Non-pigmented ciliary epithelial cell (primary cell): Measurements from ENCODE around the gene HM13.
"Not testable (repeated sequence)": the region's sequence is repeated elsewhere in the genome, so short reads cannot be mapped to it uniquely, and the experiment has no call there.

ENCODE experiments used
- DNase-seq: peaks from one replicate; pipeline ENCODE4 v3.0.0-alpha.2; 2010; ENCODE audit warnings: low read depth

The HM13 gene

GRCh38 chr20:31593221-31594001, 79.2 kb downstream of the HM13 start:
- no peak for DNase-seq

DNA sequence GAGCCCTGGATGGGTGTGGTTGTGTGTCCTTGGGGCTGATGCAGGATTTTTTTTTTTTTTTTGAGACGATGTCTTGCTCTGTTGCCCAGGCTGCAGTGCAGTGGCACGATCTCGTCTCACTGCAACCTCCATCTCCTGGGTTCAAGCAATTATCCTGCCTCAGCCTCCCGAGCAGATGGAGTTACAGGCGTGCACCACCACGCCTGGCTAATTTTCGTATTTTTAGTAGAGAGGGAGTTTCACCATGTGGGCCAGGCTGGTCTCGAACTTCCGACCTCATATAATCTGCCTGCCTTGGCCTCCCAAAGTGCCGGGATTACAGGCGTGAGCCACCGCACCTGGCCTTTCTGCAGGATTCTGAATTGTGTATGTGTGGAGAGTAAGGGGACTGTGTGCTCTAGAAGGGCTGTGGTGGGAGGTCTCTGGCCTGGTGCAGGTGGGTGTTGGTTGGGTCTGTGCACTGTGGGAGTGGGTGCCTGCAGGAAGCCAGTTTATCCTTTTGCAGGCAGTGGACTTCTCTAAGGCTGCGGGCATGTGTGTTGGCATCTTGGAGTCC, 79.8 kb downstream of the HM13 start:
- DNase-seq, result no peak

DNA sequence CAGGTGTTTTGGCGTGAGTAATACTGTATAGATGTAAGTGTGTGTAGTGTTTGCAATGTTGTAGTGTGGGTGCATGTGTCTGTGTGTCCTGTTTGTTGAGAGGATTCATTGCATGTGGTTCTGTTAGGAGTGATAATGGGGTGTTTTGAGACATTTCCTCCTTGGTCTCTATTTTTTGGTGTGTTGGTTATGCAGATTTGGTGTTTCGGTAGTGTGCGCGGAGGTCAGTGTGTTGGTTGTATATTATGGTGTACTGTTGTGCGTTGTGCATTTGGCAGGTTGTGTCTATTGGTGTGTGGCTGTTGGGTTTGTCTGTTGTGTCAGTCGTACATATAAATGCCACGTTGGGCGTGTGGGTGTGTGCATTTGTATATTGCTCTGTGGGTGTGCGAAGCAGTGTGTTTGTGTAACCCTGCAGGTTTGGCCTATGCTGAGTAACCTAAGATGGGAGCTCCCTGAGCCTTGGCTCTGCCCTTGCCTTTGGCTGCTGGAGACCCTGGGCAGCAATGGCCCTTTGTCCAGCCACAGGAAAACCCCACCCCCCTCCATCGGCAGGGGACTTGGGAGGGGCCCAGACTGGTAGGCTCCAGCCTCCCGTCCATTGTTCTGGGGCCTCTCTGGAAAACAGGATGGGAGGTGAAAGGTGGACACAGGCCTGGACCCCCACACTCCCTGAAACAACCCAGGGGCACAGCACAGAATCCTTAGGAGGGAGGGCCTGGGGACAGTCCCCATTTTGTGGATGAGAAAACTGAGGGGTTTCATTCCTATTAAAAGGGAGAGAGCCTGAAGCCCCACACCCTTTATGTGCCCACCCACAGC, 80.5 kb downstream of the HM13 start:
- DNase-seq, result no peak

GRCh38 chr20:31595380-31595653, 81.1 kb downstream of the HM13 start:
- no peak for DNase-seq

DNA sequence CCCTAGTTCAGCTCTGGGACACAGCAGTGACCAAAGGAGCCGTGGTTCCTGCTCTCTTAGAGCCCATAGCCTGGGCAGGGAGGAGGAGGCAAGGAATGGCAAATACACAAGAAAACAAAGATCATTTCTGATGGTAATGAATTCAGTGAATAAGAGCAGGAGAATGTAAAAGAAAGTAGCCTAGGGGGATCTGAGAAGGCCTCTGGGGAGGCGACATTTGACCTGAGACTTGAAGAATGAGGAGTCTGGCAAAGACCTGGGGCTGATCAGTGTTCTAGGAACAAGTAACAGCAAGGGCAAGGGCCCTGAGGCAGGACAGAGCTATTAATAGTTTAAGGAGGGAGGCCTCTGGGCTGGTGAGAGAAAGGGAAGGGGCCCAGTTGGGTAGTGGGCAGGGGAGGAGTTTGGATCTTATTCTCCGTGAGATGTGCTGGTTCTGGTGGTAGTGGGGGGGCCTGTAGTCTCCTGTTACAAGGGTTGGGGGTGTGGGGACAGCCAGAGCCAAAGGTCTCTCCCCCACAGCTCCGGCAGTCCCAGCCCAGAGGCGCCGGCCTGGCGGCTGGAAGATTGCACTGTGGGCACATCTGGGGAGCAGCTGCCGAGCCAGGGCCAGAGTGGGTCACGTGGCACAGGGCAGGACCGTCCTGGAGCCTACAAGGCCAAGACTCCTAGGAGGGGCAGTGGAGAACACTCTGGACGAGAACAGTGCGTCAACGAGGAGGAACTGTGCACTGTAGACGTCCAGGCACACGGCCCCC, 81.6 kb downstream of the HM13 start:
- no peak for DNase-seq

DNA sequence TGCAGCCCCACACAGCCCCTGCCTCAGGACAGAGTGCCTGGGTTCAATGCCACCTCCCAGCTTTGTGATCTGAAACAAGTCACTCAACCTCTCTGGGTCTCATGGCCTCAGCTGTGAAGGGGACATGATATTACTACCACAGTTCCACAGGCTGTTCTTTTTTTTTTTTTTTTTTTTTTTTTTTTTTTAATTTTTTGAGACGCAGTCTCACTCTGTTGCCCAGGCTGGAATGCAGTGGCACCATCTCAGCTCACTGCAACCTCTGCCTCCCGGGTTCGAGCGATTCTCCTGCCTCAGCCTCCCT, 82.1 kb downstream of the HM13 start:
- DNase-seq, result not testable (repeated sequence)

DNA sequence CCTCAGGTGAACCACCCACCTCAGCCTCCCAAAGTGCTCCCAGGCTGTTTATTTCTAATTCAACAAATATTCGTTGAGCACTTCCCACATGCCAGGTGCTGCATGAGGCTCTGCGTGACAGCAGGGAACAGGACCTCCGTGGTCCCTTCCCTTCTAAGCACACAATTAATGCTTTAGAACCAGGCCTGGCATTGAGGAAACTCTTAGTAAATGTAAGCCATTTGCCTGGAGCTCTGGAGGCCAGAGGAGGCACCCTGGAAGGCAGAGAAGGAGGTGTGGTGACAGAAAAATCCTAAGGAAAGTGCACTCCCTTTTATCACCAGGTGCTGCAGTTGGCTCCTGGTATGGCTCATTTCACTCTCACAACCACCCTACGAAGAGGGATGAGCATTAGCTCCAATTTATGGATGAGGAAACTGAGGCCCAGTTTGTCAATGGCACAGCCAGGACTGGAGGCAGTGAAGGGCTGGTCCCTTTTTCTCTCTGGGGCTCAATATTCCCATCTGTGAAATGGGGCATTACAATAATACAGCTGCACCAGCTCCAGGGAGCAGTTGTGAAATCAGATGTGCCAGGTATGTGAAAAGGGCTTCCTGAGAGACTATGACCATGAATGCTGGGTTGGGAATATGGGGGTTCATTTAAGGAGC, 82.7 kb downstream of the HM13 start:
- DNase-seq, result no peak

DNA sequence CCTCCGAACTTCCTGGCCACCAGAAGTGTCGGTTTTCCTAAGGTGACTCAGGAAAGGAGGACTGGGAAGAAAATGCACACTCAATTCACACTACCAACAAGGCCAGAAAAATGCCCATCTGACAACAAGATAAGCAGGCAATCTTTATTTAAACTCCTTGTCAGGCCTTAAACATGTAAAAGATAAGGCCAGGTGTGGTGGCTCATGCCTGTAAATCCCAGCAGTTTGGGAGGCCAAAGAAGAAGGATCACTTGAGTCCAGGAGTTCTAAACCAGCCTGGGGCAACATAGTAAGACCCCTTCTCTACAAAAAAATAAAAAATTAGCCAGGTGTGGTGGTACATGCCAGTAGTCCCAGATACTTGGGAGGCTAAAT, 83.2 kb downstream of the HM13 start:
- no peak for DNase-seq

DNA sequence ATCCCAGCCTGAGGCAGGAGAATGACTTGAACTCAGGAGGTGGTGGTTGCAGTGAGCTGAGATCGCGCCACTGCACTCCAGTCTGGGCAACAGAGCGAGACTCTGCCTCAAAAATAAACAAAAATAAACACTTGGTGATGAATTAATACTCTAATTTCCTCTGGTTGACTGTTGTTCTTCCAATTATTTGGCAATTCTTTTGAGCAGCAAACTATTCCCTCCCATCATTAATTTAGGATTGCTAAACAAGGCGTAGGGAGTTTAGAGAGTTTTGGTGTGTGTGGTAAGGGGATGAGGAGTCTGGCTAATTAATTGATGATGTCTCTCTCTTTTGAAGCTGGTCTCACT, 88.2 kb downstream of the HM13 start:
- DNase-seq, result no peak

DNA sequence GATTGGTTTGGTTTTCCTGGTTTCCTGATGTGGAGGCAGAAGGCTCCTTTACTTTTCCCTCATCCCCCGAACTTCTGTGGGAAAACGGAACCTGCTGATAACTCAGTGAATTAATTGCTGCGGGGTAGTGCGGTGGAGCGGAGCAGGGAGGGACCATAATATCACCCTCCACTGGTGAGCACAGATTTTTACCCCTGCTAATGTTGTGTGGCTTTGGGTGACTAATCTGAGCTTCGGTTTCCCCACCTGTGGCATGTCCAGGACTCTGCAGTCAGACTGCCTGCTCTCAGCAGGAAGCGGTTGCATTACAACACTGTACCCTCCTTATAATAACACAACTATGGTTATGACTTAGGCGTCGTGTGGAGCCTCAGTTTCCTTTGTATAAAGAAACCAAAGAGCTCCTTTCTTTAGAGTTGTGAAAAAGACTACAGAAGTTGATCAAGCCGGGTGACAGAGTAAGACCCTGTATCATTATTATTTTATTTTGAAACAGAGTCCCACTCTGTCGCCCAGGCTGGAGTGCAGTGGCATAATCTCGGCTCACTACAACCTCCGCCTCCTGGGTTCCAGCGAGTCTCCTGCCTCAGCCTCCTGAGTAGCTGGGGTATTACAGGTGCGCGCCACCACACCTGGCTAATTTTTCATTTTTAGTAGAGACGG, 88.7 kb downstream of the HM13 start:
- peak; percentile 73 for DNase-seq

DNA sequence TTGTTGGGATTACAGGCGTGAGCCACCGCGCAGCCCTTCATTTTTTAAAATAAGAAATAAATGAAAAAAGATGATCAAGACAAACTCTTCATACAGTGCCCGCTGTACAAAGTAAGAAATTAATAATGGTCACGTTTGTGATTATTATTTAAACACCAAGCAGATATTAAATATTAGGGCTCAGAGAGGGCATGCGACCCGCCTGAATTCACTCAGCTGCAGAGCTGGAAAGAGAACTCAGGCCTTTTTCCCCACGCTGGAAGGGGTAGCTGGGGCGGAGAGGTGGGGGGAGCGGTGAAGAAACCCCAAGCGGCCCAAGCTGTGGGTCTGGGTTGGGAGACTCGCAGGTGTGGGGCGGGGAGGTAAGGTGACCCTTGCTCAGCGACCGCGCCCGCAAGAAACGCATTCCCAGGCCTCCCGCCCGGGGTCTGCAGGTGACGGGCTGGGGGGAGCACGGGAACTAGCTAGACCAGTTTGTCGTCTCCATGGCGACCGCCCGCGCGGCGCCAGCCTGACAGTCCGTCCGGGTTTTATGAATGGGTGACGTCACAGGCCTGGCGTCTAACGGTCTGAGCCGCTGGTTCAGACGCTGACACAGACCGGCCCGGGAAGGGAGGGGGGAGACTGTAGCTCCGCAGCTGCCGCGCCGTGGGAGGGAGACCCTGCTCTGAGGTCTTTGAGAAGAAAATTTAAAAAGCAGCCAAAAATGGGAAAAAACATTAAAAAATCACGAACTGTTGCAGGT, 89.8 kb downstream of the HM13 start:
- peak; percentile 87 for DNase-seq

DNA sequence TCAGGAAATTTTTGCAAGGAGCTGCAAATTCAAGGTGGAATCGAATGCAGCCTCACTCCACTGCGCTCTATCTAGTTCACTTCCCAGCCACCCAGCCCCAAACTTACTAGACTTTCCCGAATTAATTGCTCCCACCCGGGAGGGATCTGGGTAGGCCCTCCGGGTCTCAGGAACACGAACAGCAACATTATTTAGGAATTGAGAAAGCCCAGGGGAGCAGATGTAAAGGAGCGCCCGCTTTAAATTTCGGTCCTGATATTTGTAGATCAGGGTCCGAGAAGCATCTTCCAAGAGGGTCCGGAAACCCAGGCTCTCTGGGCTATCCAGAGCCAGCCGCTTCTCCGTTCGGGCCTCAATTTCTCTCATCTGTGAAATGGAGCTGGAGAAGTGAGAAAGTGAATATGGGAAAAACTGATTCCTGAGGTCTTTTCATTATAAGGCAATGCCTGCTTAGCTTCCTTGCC, 90.4 kb downstream of the HM13 start:
- no peak for DNase-seq

DNA sequence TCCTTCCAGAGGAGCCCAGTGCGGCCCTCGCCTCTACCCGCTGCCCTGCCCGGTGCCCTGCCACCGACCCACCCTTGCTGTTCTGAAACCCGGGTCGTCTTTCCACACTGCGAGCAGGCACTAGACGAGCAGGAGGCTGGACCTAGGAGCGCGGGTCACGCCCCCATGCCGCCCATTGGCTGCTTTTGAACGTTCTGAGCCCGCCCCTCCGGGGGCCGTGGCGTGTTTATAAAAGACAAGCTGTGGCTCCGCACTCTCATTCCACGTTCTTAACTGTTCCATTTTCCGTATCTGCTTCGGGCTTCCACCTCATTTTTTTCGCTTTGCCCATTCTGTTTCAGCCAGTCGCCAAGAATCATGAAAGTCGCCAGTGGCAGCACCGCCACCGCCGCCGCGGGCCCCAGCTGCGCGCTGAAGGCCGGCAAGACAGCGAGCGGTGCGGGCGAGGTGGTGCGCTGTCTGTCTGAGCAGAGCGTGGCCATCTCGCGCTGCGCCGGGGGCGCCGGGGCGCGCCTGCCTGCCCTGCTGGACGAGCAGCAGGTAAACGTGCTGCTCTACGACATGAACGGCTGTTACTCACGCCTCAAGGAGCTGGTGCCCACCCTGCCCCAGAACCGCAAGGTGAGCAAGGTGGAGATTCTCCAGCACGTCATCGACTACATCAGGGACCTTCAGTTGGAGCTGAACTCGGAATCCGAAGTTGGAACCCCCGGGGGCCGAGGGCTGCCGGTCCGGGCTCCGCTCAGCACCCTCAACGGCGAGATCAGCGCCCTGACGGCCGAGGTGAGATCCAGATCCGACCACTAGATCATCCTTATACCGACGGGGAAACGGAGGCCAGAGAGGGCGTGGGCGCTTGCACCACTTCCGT, 91.0 kb downstream of the HM13 start, which contains the start of gene ID1:
Gene ID1, plus strand, starts transcription at position 259 of the 871 bp plus-strand sequence. Its CDS starts 99 bp downstream, at position 358.
- peak; percentile 75 for DNase-seq

DNA sequence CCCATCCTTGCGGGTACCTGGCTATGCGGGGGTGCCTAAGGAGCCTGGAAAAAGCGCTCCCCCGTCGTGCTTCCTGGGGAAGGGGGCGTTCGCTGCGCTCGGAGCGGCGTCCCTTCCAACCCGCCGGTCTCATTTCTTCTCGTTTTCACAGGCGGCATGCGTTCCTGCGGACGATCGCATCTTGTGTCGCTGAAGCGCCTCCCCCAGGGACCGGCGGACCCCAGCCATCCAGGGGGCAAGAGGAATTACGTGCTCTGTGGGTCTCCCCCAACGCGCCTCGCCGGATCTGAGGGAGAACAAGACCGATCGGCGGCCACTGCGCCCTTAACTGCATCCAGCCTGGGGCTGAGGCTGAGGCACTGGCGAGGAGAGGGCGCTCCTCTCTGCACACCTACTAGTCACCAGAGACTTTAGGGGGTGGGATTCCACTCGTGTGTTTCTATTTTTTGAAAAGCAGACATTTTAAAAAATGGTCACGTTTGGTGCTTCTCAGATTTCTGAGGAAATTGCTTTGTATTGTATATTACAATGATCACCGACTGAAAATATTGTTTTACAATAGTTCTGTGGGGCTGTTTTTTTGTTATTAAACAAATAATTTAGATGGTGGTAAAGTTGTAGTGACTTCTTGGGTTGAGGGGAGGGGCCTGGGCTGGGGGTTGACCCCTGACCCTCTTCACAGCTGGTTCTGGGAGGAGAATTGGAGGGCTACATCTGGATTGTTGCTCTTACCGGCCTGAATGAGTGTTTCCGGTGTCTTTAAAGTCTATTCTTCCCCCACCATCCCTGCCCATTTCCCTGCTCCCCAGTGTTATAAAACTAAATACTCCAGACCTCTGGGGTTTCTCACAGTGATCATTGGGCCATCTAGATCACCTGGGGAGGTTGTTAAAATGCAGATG, 91.9 kb downstream of the HM13 start:
- no peak for DNase-seq

GRCh38 chr20:31606804-31607639, 92.8 kb downstream of the HM13 start:
- DNase-seq, result no peak

DNA sequence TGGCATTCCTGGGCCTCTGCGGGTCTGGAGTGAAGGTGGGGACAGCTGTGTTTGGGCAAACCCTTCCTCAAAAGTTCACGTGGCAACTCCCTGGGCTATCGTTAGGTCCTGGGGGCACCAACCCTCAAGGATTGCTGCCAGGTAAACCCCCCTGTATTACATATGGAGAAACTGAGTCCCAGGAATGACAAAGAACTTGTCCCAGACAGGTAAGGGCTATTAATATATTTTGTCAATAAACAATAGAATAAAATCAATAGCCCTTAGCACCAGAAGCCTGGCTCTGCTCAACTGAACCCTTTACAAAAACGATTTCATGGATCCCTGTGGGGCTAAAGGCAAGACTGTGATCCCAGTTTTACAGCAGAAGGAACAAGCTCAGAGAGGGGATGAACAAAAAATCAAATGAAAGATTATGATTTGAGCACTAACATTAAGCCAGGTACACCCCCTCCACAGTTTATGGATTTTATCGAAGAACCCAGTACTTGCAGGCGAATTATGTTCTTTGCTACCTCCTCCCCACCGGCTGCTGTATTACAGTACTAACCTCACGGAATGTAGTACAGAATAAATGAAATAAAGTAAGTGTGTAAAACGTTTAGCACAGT, 93.5 kb downstream of the HM13 start:
- no peak for DNase-seq

GRCh38 chr20:31608251-31608945, 94.2 kb downstream of the HM13 start:
- no peak for DNase-seq
